IMR-90 (cell line): ENCODE data around the gene DLGAP3. TPM values are rescaled to one million over a fixed set of nuclear protein-coding genes. Genes with fewer than 3 reads are reported as not detected.
A peak's percentile ranks its signal among the peaks of the same experiment; 100 is the strongest.

Source experiments
- ATAC-seq: fragments of 200-7000 bp; cut with Tn5 transposase; 2 replicates; pipeline ENCODE4 v1.9.1; 2020; ENCODE audit warnings: low read depth, mild to moderate bottlenecking, moderate library complexity
- BruUV-seq: library from RNA; stranded (reverse); fragments of 400-500 nt; replicated peaks from 2 replicates; lab custom pipeline; 2021; lab: Mats Ljungman, UMichigan
- CTCF ChIA-PET: fragments of 300-600 bp; formaldehyde crosslinking; extraction: SDS; loops from one replicate; lab custom pipeline; 2021; ENCODE audit warnings: antibody characterized with exemption; lab: Yijun Ruan, JAX
- POLR2A ChIA-PET: fragments of 300-600 bp; sonication (Branson Sonifier 250); formaldehyde crosslinking; loops from one replicate; lab custom pipeline; 2022; ENCODE audit warnings: antibody characterized with exemption; ENCODE audit not compliant: unreplicated experiment; lab: Charles Lee
- DNase-seq: peaks from one replicate; pipeline ENCODE4 v3.0.0; 2013
- H2AFZ ChIP-seq: replicated peaks from 2 replicates; pipeline ENCODE3; 2013; ENCODE audit warnings: low read length, mild to moderate bottlenecking; ENCODE audit not compliant: poor library complexity
- H2AK5ac ChIP-seq: 2 replicates; pipeline ENCODE4 v1.6.1; 2013; ENCODE audit warnings: low read depth, low read length, inconsistent platforms
- H2AK9ac ChIP-seq: replicated peaks from 2 replicates; pipeline ENCODE3; 2013; ENCODE audit warnings: mild to moderate bottlenecking, low read depth, low read length, moderate library complexity; ENCODE audit not compliant: poor library complexity
- H2BK120ac ChIP-seq: 2 replicates; pipeline ENCODE4 v1.6.1; 2013; ENCODE audit warnings: low read depth, low read length, inconsistent platforms
- H2BK15ac ChIP-seq: 3 replicates; pipeline ENCODE4 v1.6.1; 2013; ENCODE audit warnings: low read depth, low read length, inconsistent platforms
- H2BK20ac ChIP-seq: 2 replicates; pipeline ENCODE4 v1.6.1; 2013; ENCODE audit warnings: low read depth, mild to moderate bottlenecking, inconsistent platforms, low read length, moderate library complexity
- H2BK5ac ChIP-seq: 2 replicates; pipeline ENCODE4 v1.6.1; 2013; ENCODE audit warnings: mild to moderate bottlenecking, low read depth, low read length, inconsistent platforms; ENCODE audit not compliant: poor library complexity, severe bottlenecking
- H3K14ac ChIP-seq: replicated peaks from 2 replicates; pipeline ENCODE4 v1.6.1; 2013; ENCODE audit warnings: low read depth, low read length, inconsistent platforms
- H3K18ac ChIP-seq: 2 replicates; pipeline ENCODE4 v1.6.1; 2013; ENCODE audit warnings: low read depth, low read length, control low read depth
- H3K23ac ChIP-seq: 2 replicates; pipeline ENCODE4 v1.6.1; 2013; ENCODE audit warnings: low read depth, low read length, inconsistent platforms
- H3K27ac ChIP-seq: 2 replicates; pipeline ENCODE4 v1.5.1; 2013; ENCODE audit warnings: mild to moderate bottlenecking, control low read depth, low read length; ENCODE audit not compliant: insufficient read depth
- H3K27me3 ChIP-seq: 2 replicates; pipeline ENCODE4 v1.6.1; 2013; ENCODE audit warnings: low read length; ENCODE audit not compliant: control insufficient read depth, insufficient read depth
- H3K36me3 ChIP-seq: 2 replicates; pipeline ENCODE4 v1.6.1; 2013; ENCODE audit warnings: low read length, mixed read lengths; ENCODE audit not compliant: control insufficient read depth, insufficient read depth
- H3K4ac ChIP-seq: 2 replicates; pipeline ENCODE4 v1.6.1; 2013; ENCODE audit warnings: low read depth, low read length, inconsistent platforms
- H3K4me1 ChIP-seq: 2 replicates; pipeline ENCODE4 v1.6.1; 2013; ENCODE audit warnings: low read length, mixed read lengths; ENCODE audit not compliant: control insufficient read depth, insufficient read depth
- H3K4me2 ChIP-seq: 2 replicates; pipeline ENCODE4 v1.6.1; 2013; ENCODE audit warnings: low read depth, mild to moderate bottlenecking, control low read depth, low read length, moderate library complexity
- H3K4me3 ChIP-seq: 2 replicates; pipeline ENCODE4 v1.5.1; 2013; ENCODE audit warnings: low read depth, mild to moderate bottlenecking, control low read depth, low read length, moderate library complexity; ENCODE audit not compliant: insufficient read depth
- H3K56ac ChIP-seq: 2 replicates; pipeline ENCODE4 v1.6.1; 2013; ENCODE audit warnings: low read length, inconsistent platforms; ENCODE audit not compliant: insufficient read depth; ENCODE audit errors: extremely low read depth
- H3K79me1 ChIP-seq, 2 experiments: 2 replicates each; pipeline ENCODE4 v1.6.1; 2013; ENCODE audit warnings: low read length in 2 of 2, inconsistent platforms in 1 of 2, low read depth in 1 of 2
- H3K9ac ChIP-seq: 2 replicates; pipeline ENCODE4 v1.6.1; 2013; ENCODE audit warnings: low read depth, low read length, control low read depth
- H3K9me1 ChIP-seq: 2 replicates; pipeline ENCODE4 v1.6.1; 2013; ENCODE audit warnings: low read length, inconsistent platforms; ENCODE audit not compliant: insufficient read depth
- H3K9me3 ChIP-seq: 2 replicates; pipeline ENCODE4 v1.6.1; 2013; ENCODE audit warnings: low read length; ENCODE audit not compliant: control insufficient read depth, insufficient read depth
- H4K20me1 ChIP-seq: 2 replicates; pipeline ENCODE4 v1.6.1; 2013; ENCODE audit warnings: low read length, inconsistent platforms; ENCODE audit not compliant: insufficient read depth
- H4K5ac ChIP-seq: 2 replicates; pipeline ENCODE4 v1.6.1; 2013; ENCODE audit warnings: mild to moderate bottlenecking, low read depth, low read length, control low read depth
- H4K8ac ChIP-seq, 2 experiments: 2 replicates each; pipeline ENCODE4 v1.6.1; 2013; ENCODE audit warnings: low read depth in 2 of 2, low read length in 2 of 2, control low read depth in 1 of 2, inconsistent platforms in 1 of 2
- H4K91ac ChIP-seq: 2 replicates; pipeline ENCODE4 v1.6.1; 2013; ENCODE audit warnings: low read depth, low read length, inconsistent platforms; ENCODE audit not compliant: insufficient read depth
- FOS ChIP-seq: fragments of 150-350 bp; IDR thresholded peaks from 2 replicates; pipeline ENCODE4 v1.6.1; 2016; ENCODE audit warnings: low read depth, low read length
- POLR2A ChIP-seq: IDR thresholded peaks from 2 replicates; pipeline ENCODE4 v1.6.1; 2012; ENCODE audit warnings: mild to moderate bottlenecking, low read depth, low read length
- SMC3 ChIP-seq: fragments of 150-350 bp; IDR thresholded peaks from 2 replicates; pipeline ENCODE4 v1.6.1; 2016; ENCODE audit warnings: low read depth, mild to moderate bottlenecking, antibody characterized with exemption, low read length, moderate library complexity
- USF2 ChIP-seq: fragments of 150-350 bp; IDR thresholded peaks from 2 replicates; pipeline ENCODE4 v1.6.1; 2017; ENCODE audit warnings: mild to moderate bottlenecking, antibody characterized with exemption, low read length, low read depth
- WGBS, 2 experiments: methylation state at CpG; one replicate each; pipeline versions ENCODE4 v1.1.5 to v1.1.7; 2013; ENCODE audit warnings: missing lambda C conversion rate in 2 of 2; ENCODE audit not compliant: insufficient read length in 1 of 2; ENCODE audit errors: extremely low coverage in 2 of 2; 5-methylcytosine and 5-hydroxymethylcytosine counted together
- dilution Hi-C: fragments of 300-500 bp; cut with HindIII; formaldehyde crosslinking; loops from one replicate; pipeline ENCODE4 v1.14.3; 2018; ENCODE audit warnings: low sequenced_read_pairs; ENCODE audit not compliant: unreplicated experiment
- in situ Hi-C: fragments of 300-500 bp; cut with MboI; formaldehyde crosslinking; loops from 3 replicates; pipeline ENCODE4 v1.14.3; 2019; ENCODE audit warnings: low sequenced_read_pairs, inconsistent platforms, mixed read lengths
- intact Hi-C: fragments of 100-400 bp; cut with micrococcal nuclease; formaldehyde crosslinking; loops from 2 replicates; pipeline ENCODE4 v1.10.0; 2022
- polyA plus RNA-seq, 3 experiments: library from polyadenylated mRNA; depleted of rRNA; stranded (reverse); fragments of >200 nt; gene quantifications; 2 replicates each; pipeline ENCODE4 v1.2.3, GENCODE V29; 2012; ENCODE audit warnings: low replicate concordance in 1 of 3
- total RNA-seq: library from RNA; depleted of rRNA; stranded (reverse); fragments of >200 nt; gene quantifications from 2 replicates; pipeline ENCODE4 v1.2.3, GENCODE V29; 2012

DLGAP3 gene
- total and polyA plus RNA-seq, 2 of the 4 experiments (the other 2 are of a cell fraction), result 0.02 TPM; not detected in 1

DNA sequence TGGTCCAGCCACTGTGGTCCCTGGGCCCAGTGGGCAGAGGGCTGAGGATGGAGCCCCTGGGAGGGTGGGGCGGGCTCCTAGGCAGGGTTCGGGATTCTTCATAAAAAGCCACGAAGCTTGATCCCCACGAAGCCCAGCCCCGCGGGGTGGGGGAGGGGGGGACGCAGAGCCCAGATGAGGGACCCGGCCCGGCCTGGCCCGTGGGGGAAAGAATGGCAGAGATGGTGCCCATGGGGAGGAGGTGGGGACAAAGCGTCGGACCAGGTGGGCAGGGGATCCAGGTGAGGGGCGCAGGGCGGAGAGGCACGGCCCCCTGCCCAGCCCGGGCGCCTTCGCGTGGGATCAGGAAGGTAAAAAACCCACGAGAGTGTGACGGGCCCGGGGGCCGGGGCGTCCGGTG, 63.9 kb downstream of the DLGAP3 start:
- Histone ChIP-seq H3K4me1 (no peaks in the 10 kb centered on the region), H3K27me3 (peaks cover 27% of the 10 kb centered on the region), H3K4me3 (peak overlapping the region; percentile 57), H3K9me3 (no peaks in the 10 kb centered on the region), H3K56ac (no peak overlapping the region), H3K4me2 (peak overlapping the region; percentile 66; the same call in 1 of the 2 replicates), H3K9ac (no peak overlapping the region), H2AK5ac (no peak overlapping the region), H4K5ac (peak overlapping the region; percentile 88), H3K79me1 (no peaks in the 10 kb centered on the region), H3K9me1 (no peaks in the 10 kb centered on the region), H3K18ac (no peak overlapping the region), H3K14ac (no peak overlapping the region), H3K23ac (no peak overlapping the region), H2AFZ (peak overlapping the region; percentile 100), H4K8ac (peak overlapping the region; percentile 76 to 86; a peak in 3 of 4 replicates), H2BK120ac (no peak overlapping the region), H3K4ac (no peak overlapping the region), H4K20me1 (no peaks in the 10 kb centered on the region), H2BK20ac (no peak overlapping the region), H3K27ac (no peak overlapping the region), H2AK9ac (peak overlapping the region; percentile 80), H2BK5ac (no peak overlapping the region), H3K36me3 (no peaks in the 10 kb centered on the region), H4K91ac (no peak overlapping the region), H2BK15ac (no peak overlapping the region)
- TF ChIP-seq SMC3, result no peak
- TF ChIP-seq FOS, result no peak
- no peak for TF ChIP-seq USF2
- TF ChIP-seq POLR2A, result no peak
- in situ Hi-C loops (no loop called here), intact Hi-C loops (no loop called here), dilution Hi-C loops (no loop called here)
- DNase-seq (no peak), ATAC-seq (no peak)
- no TSS peak for BruUV-seq
- CTCF ChIA-PET, result interaction anchor here (0.7 to 2.0 kb wide), 4 partner anchors 9 to 79 kb away, joined by 3 to 6 read pairs (median 5); no protein-coding TSS in a partner anchor
- WGBS, 2 experiments, result 14% methylated on average over 12 of the region's 25 CpGs; no CpG with 5 or more reads in 1 of the 2 experiments
- POLR2A ChIA-PET, result no interaction called here
